Thoracic aorta (tissue), 2 donors: Measurements from ENCODE around the gene SNTB2. TPM values are rescaled to one million over a fixed set of nuclear protein-coding genes. Genes with fewer than 3 reads are reported as not detected.

ENCODE experiments used
- ATAC-seq: fragments of 150-250 bp; one replicate; pipeline ENCODE4 v1.8.0; 2017; ENCODE audit warnings: low read depth; ENCODE audit not compliant: insufficient number of reproducible peaks, low FRiP score
- DNase-seq: peaks from one replicate; pipeline ENCODE4 v3.0.0-alpha.2; 2020; ENCODE audit warnings: low spot score
- H3K27ac ChIP-seq, 2 donors: fragments of 200-600 bp; sonication (generic); 1 replicate in 1 of 2; 2 replicates in 1 of 2; pipeline ENCODE4 v1.5.1; 2016; ENCODE audit warnings: mild to moderate bottlenecking in 2 of 2, moderate library complexity in 2 of 2
- H3K27me3 ChIP-seq: fragments of 200-600 bp; sonication (generic); replicated peaks from 2 replicates; pipeline ENCODE4 v1.6.0; 2016; ENCODE audit warnings: mild to moderate bottlenecking; ENCODE audit not compliant: insufficient read depth
- H3K36me3 ChIP-seq: fragments of 200-600 bp; sonication (generic); one replicate; pipeline ENCODE4 v1.5.1; 2016
- H3K4me1 ChIP-seq, 2 donors: fragments of 200-600 bp; sonication (generic); 1 replicate in 1 of 2; 2 replicates in 1 of 2; pipeline versions ENCODE4 v1.5.1 to v1.6.0; 2016; ENCODE audit warnings: low read depth in 2 of 2, mild to moderate bottlenecking in 1 of 2; ENCODE audit not compliant: control insufficient read depth in 1 of 2
- H3K4me3 ChIP-seq: fragments of 200-600 bp; sonication (generic); 2 replicates; pipeline ENCODE4 v1.5.1; 2016; ENCODE audit warnings: mild to moderate bottlenecking
- H3K9me3 ChIP-seq: fragments of 200-600 bp; sonication (generic); 2 replicates; pipeline ENCODE4 v1.5.1; 2016
- total RNA-seq, 2 donors: library from RNA; depleted of rRNA; stranded (reverse); fragments of >200 nt; gene quantifications; one replicate each; pipeline versions ENCODE4 v1.1.0 to v1.2.3, GENCODE V29; 2016
- TF ChIP-seq, protein P1 (sequence below): fragments of 200-600 bp; sonication (generic); IDR thresholded peaks from one replicate; pipeline ENCODE4 v1.5.1; 2019; ENCODE audit warnings: antibody characterized with exemption

The SNTB2 gene
- total RNA-seq, 2 donors from 2014 or later: 39.4 to 65.5 TPM

GRCh38 chr16:69190046-69190588, 3.2 kb downstream of the SNTB2 start:
- peaks cover 43 to 68% of the 10 kb centered on the region in 2 donors for H3K4me1 ChIP-seq
- H3K4me3 ChIP-seq: no peak overlapping the region
- ATAC-seq (no peak), DNase-seq (no peak)
- no peaks in the 10 kb centered on the region for H3K9me3 ChIP-seq
- H3K36me3 ChIP-seq: no peaks in the 10 kb centered on the region
- H3K27ac ChIP-seq: no peak overlapping the region
- no peaks in the 10 kb centered on the region for H3K27me3 ChIP-seq
- TF ChIP-seq, protein P1, sequence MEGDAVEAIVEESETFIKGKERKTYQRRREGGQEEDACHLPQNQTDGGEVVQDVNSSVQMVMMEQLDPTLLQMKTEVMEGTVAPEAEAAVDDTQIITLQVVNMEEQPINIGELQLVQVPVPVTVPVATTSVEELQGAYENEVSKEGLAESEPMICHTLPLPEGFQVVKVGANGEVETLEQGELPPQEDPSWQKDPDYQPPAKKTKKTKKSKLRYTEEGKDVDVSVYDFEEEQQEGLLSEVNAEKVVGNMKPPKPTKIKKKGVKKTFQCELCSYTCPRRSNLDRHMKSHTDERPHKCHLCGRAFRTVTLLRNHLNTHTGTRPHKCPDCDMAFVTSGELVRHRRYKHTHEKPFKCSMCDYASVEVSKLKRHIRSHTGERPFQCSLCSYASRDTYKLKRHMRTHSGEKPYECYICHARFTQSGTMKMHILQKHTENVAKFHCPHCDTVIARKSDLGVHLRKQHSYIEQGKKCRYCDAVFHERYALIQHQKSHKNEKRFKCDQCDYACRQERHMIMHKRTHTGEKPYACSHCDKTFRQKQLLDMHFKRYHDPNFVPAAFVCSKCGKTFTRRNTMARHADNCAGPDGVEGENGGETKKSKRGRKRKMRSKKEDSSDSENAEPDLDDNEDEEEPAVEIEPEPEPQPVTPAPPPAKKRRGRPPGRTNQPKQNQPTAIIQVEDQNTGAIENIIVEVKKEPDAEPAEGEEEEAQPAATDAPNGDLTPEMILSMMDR: no peak

GRCh38 chr16:69190598-69190997, 3.6 kb downstream of the SNTB2 start:
- H3K4me1 ChIP-seq: peaks cover 47 to 73% of the 10 kb centered on the region in 2 donors

DNA sequence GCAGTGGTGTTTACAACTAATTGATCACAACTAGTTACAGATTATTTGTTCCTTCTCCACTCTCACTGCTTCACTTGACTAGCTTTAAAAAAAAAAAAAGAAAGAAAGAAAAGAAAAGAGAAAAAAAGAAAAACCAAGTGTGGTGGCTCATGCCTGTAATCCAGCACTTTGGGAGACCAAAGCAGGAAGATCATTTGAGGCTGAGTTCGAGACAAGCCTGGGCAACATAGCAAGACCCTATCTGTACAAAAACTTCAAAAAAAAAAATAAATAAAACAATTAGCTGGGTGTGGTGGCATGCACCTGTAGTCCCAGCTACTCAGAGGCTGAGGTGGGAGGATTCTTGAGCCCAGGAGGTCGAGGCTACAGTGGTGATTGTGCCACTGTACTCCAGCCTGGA, 4.2 kb downstream of the SNTB2 start:
- no peak for ATAC-seq
- TF ChIP-seq, protein P1: no peak
- no peak overlapping the region for H3K27ac ChIP-seq

More at GRCh38 chr16:69190598-69190997, 3.6 kb downstream of the SNTB2 start:
- TF ChIP-seq, protein P1: no peak
- ATAC-seq (no peak), DNase-seq (no peak)
- no peaks in the 10 kb centered on the region for H3K9me3 ChIP-seq
- H3K4me3 ChIP-seq: no peak overlapping the region
- H3K36me3 ChIP-seq: no peaks in the 10 kb centered on the region
- H3K27ac ChIP-seq: no peak overlapping the region
- no peaks in the 10 kb centered on the region for H3K27me3 ChIP-seq

DNA sequence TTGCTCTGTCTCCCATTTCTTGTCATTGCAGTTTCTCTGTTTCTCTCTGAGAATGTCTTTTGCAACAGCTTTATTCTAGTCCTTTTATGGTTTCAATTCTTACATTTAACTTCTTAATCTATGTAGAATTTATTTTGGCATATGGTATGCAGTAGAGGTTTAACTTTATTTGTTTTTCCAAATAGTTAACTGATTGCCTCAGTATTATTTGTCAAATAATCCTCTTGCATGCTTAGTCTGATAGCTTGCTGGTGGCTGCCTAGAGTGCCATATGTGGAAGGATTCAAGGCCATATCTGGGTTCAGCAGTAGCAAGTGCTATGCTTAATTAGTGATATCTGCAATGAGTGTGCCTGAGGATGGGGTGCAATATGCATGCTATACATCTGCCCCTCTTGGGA, 6.9 kb downstream of the SNTB2 start:
- no peak overlapping the region for H3K4me3 ChIP-seq
- H3K27ac ChIP-seq: no peak overlapping the region
- TF ChIP-seq, protein P1: no peak
- H3K27me3 ChIP-seq: no peaks in the 10 kb centered on the region
- H3K9me3 ChIP-seq: no peaks in the 10 kb centered on the region
- ATAC-seq (no peak), DNase-seq (no peak)
- peaks cover 41 to 63% of the 10 kb centered on the region in 2 donors for H3K4me1 ChIP-seq
- no peaks in the 10 kb centered on the region for H3K36me3 ChIP-seq

More for the DNA sequence above, 4.2 kb downstream of the SNTB2 start:
- H3K9me3 ChIP-seq: no peaks in the 10 kb centered on the region
- H3K4me1 ChIP-seq: peaks cover 46 to 76% of the 10 kb centered on the region in 2 donors
- no peaks in the 10 kb centered on the region for H3K27me3 ChIP-seq
- no peak for DNase-seq
- no peaks in the 10 kb centered on the region for H3K36me3 ChIP-seq
- no peak overlapping the region for H3K4me3 ChIP-seq

DNA sequence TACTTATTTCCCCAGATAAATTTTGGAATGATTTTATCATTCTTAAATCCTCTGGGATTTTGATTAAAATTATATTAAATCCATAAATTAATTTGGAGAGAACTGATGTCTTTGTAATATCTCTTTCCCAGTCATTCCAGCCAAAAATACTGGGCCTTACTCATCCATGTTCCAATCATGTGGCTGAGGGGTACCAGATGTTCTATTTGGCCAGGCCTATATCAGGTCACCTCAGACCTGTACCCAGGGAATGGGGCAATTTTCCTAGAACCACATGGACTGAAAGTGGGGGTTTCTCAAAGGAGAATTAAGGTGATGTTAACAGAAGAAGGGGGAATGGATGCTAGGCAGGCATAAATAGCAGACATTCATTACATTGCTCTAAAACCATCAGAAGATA, 7.5 kb downstream of the SNTB2 start:
- H3K4me1 ChIP-seq: peaks cover 35 to 59% of the 10 kb centered on the region in 2 donors
- H3K27ac ChIP-seq: no peak overlapping the region
- TF ChIP-seq, protein P1: no peak
- DNase-seq (no peak), ATAC-seq (no peak)
- no peaks in the 10 kb centered on the region for H3K36me3 ChIP-seq
- no peaks in the 10 kb centered on the region for H3K9me3 ChIP-seq
- no peaks in the 10 kb centered on the region for H3K27me3 ChIP-seq
- H3K4me3 ChIP-seq: no peak overlapping the region
